CD8-positive, alpha-beta memory T cell (primary cell): ENCODE results near the gene NOP53. TPM values are rescaled to one million over a fixed set of nuclear protein-coding genes. Genes with fewer than 3 reads are reported as not detected.

Experiments used
- CTCF ChIA-PET: fragments of 350-600 bp; sonication (Branson Sonifier 250); formaldehyde crosslinking; loops from one replicate; lab custom pipeline; 2021; ENCODE audit warnings: antibody characterized with exemption; lab: Charles Lee
- POLR2A ChIA-PET: fragments of 350-600 bp; sonication (Branson Sonifier 250); formaldehyde crosslinking; loops from one replicate; lab custom pipeline; 2021; ENCODE audit warnings: antibody characterized with exemption; lab: Charles Lee
- DNase-seq, 5 donors: peaks; one replicate each; pipeline versions ENCODE4 v3.0.0 to v3.0.0-alpha.2; 2020 to 2022; ENCODE audit warnings: mixed read lengths in 1 of 5
- H3K27ac ChIP-seq: one replicate; pipeline ENCODE4 v1.7.0; 2013; ENCODE audit warnings: low read depth, mild to moderate bottlenecking, low read length, moderate library complexity
- H3K27me3 ChIP-seq: 2 replicates; pipeline ENCODE4 v1.7.0; 2013; ENCODE audit warnings: low read length, mild to moderate bottlenecking; ENCODE audit not compliant: insufficient read depth, poor library complexity, severe bottlenecking
- H3K36me3 ChIP-seq: 2 replicates; pipeline ENCODE4 v1.7.0; 2013; ENCODE audit warnings: mild to moderate bottlenecking, low read length, moderate library complexity; ENCODE audit not compliant: insufficient read depth
- H3K4me1 ChIP-seq: 2 replicates; pipeline ENCODE4 v1.7.0; 2013; ENCODE audit warnings: mild to moderate bottlenecking, low read length, moderate library complexity; ENCODE audit not compliant: insufficient read depth
- H3K4me3 ChIP-seq: 2 replicates; pipeline ENCODE4 v1.7.0; 2013; ENCODE audit warnings: mild to moderate bottlenecking, low read length
- H3K9me3 ChIP-seq: 2 replicates; pipeline ENCODE4 v1.7.0; 2013; ENCODE audit warnings: mild to moderate bottlenecking, low read length
- H3K27ac Mint-ChIP-seq, 8 donors: one replicate each; pipeline ENCODE4 v1.8.0; 2020 to 2021; ENCODE audit warnings: mixed read lengths in 8 of 8, mild to moderate bottlenecking in 6 of 8, inconsistent platforms in 3 of 8, moderate library complexity in 3 of 8
- H3K27me3 Mint-ChIP-seq, 2 donors: one replicate each; pipeline ENCODE4 v1.8.0; 2020 to 2021; ENCODE audit warnings: mixed read lengths in 2 of 2, mild to moderate bottlenecking in 1 of 2, moderate library complexity in 1 of 2
- H3K36me3 Mint-ChIP-seq, 3 donors: one replicate each; pipeline ENCODE4 v1.8.0; 2020 to 2021; ENCODE audit warnings: mixed read lengths in 3 of 3, inconsistent platforms in 1 of 3, mild to moderate bottlenecking in 1 of 3
- H3K4me1 Mint-ChIP-seq, 3 donors: one replicate each; pipeline ENCODE4 v1.8.0; 2020 to 2021; ENCODE audit warnings: mixed read lengths in 3 of 3, inconsistent platforms in 1 of 3, mild to moderate bottlenecking in 1 of 3
- H3K4me3 Mint-ChIP-seq, 7 donors: one replicate each; pipeline ENCODE4 v1.8.0; 2020 to 2021; ENCODE audit warnings: mixed read lengths in 7 of 7, mild to moderate bottlenecking in 6 of 7, moderate library complexity in 4 of 7, inconsistent platforms in 2 of 7
- H3K9me3 Mint-ChIP-seq, 5 donors: one replicate each; pipeline ENCODE4 v1.8.0; 2020 to 2022; ENCODE audit warnings: mixed read lengths in 5 of 5, mild to moderate bottlenecking in 3 of 5, moderate library complexity in 2 of 5, inconsistent platforms in 1 of 5
- polyA plus RNA-seq: library from polyadenylated mRNA; unstranded; fragments of 300-500 nt; fragmentation: Illumina TruSeq; gene quantifications from one replicate; pipeline ENCODE4 v1.2.3, GENCODE V29; 2021
- total RNA-seq, 2 experiments: library from RNA; stranded (reverse); gene quantifications; one replicate each; pipeline ENCODE4 v1.2.3, GENCODE V29; 2021

The NOP53 gene
- total and polyA plus RNA-seq, 3 experiments from 2014 or later = 196 to 243 (median 236) TPM

DNA sequence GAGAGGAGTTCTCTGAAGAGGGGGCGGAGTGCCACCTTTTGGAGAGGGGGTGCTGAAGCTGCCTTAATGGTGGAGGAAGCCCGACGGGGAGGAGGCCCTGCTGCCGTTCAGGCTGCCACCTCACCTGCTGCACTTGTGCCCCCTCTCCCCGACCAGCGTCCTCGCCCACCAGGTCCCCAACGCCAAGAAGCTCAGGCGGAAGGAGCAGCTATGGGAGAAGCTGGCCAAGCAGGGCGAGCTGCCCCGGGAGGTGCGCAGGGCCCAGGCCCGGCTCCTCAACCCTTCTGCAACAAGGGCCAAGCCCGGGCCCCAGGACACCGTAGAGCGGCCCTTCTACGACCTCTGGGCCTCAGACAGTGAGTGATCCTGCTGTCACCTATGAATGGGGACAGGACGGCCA is 5.4 kb downstream of the NOP53 start:
- Mint-ChIP-seq H3K27me3 (no peaks in the 10 kb centered on the region), H3K9me3 (no peaks in the 10 kb centered on the region), H3K27ac (no peak overlapping the region), H3K36me3 (peaks cover 5 to 70% (median 17%) of the 10 kb centered on the region in 3 donors), H3K4me1 (peaks cover 19 to 26% (median 21%) of the 10 kb centered on the region in 3 donors), H3K4me3 (no peak overlapping the region)
- Histone ChIP-seq H3K27ac (no peak overlapping the region), H3K4me3 (no peak overlapping the region), H3K27me3 (no peaks in the 10 kb centered on the region), H3K9me3 (no peaks in the 10 kb centered on the region), H3K36me3 (peaks cover 71% of the 10 kb centered on the region), H3K4me1 (peaks cover 35% of the 10 kb centered on the region)
- ChIA-PET CTCF (interaction anchor here (1.0 kb wide), 1 partner anchor 17 kb away, joined by 3 read pairs; no protein-coding TSS in a partner anchor), POLR2A (no interaction called here)
- DNase-seq = no peak

DNA sequence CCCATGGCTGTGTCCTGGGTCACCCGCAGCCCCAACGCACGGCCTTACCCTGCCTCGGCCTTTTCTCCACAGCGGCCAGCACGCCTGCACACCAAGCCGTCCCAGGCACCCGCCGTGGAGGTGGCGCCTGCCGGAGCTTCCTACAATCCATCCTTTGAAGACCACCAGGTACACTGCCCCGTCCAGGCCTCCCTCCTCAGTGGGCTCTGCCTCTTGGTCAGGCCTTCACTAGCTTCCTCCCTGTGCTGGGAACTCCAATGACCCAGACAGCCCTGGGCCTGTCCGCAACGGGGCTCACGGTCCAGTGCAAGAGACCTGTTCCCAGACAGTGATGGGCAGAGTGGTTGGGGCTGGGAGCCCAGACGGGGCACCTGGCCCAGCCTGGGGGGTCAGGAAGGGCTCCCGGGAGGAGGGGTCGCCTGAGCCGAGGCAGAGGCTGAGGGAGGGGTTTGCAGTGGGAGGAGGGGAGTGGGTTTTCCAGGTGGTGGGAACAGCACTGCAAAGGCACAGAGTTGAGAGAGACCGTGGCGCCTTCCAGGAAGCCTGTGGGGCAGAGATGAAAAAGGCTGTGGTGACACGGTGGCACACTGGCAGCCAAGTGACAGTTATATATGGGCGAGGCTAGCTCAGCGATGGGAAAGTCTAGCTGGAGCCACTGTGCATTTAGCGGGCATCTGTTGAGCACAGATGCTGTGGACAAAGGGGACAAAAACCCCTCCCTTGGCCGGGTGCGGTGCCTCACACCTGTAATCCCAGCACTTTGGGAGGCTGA is 7.3 kb downstream of the NOP53 start:
- Histone ChIP-seq H3K4me3 (no peak overlapping the region), H3K27ac (no peak overlapping the region), H3K9me3 (no peaks in the 10 kb centered on the region), H3K27me3 (no peaks in the 10 kb centered on the region), H3K36me3 (peaks cover 79% of the 10 kb centered on the region), H3K4me1 (peaks cover 23% of the 10 kb centered on the region)
- POLR2A ChIA-PET = no interaction called here
- peaks cover 14 to 19% (median 16%) of the 10 kb centered on the region in 3 donors for H3K4me1 Mint-ChIP-seq
- H3K36me3 Mint-ChIP-seq = peaks cover 5 to 82% (median 20%) of the 10 kb centered on the region in 3 donors
- CTCF ChIA-PET = no interaction called here
- peak overlapping the region in 1 of 7 donors; percentile 27 for H3K4me3 Mint-ChIP-seq
- H3K27me3 Mint-ChIP-seq = no peaks in the 10 kb centered on the region
- DNase-seq = no peak
- H3K27ac Mint-ChIP-seq = peak overlapping the region in 1 of 8 donors; percentile 33
- H3K9me3 Mint-ChIP-seq = no peaks in the 10 kb centered on the region

DNA sequence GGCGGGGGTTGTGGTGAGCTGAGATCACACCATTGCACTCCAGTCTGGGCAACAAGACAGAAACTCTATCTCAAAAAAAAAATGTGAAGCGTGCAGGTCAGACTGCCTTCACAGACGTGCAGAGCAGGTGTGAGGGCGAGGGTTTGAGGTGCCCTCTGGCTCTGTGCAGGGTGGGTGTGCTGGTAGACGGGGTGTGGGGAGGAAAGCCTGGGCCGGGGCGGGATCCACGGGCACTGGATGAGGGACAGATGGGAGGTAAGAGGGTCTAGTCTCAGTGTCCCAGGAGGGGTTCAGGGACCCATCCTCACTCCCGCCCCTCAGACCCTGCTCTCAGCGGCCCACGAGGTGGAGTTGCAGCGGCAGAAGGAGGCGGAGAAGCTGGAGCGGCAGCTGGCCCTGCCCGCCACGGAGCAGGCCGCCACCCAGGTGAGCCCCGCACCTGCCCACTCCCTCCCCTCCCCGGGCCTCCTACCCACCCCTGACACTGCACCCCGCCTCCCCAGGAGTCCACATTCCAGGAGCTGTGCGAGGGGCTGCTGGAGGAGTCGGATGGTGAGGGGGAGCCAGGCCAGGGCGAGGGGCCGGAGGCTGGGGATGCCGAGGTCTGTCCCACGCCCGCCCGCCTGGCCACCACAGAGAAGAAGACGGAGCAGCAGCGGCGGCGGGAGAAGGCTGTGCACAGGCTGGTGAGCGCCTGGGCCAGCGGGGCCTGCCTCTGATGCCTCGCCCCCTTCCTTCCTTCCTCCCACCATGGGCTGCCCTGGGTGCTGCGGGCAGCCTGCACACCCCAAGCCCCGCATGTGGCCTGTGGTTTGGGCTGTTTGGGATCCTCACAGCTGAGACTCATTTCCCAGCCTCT is 9.1 kb downstream of the NOP53 start:
- peak overlapping the region in 1 of 7 donors; percentile 24 for H3K4me3 Mint-ChIP-seq
- H3K36me3 Mint-ChIP-seq = peaks cover 9 to 84% (median 24%) of the 10 kb centered on the region in 3 donors
- POLR2A ChIA-PET = interaction anchor here (1.9 kb wide), 1 partner anchor 9 kb away, joined by 7 read pairs; the partner anchor contains the start of gene NOP53
- Histone ChIP-seq H3K9me3 (no peaks in the 10 kb centered on the region), H3K27me3 (no peaks in the 10 kb centered on the region), H3K27ac (no peak overlapping the region), H3K36me3 (peaks cover 70% of the 10 kb centered on the region), H3K4me3 (no peak overlapping the region), H3K4me1 (peaks cover 7% of the 10 kb centered on the region)
- peaks cover 0 to 3% (median 0%) of the 10 kb centered on the region in 5 donors for H3K9me3 Mint-ChIP-seq
- CTCF ChIA-PET = no interaction called here
- no peaks in the 10 kb centered on the region for H3K27me3 Mint-ChIP-seq
- no peak for DNase-seq
- H3K27ac Mint-ChIP-seq = peak overlapping the region in 1 of 8 donors; percentile 54
- peaks cover 1 to 5% (median 5%) of the 10 kb centered on the region in 3 donors for H3K4me1 Mint-ChIP-seq

DNA sequence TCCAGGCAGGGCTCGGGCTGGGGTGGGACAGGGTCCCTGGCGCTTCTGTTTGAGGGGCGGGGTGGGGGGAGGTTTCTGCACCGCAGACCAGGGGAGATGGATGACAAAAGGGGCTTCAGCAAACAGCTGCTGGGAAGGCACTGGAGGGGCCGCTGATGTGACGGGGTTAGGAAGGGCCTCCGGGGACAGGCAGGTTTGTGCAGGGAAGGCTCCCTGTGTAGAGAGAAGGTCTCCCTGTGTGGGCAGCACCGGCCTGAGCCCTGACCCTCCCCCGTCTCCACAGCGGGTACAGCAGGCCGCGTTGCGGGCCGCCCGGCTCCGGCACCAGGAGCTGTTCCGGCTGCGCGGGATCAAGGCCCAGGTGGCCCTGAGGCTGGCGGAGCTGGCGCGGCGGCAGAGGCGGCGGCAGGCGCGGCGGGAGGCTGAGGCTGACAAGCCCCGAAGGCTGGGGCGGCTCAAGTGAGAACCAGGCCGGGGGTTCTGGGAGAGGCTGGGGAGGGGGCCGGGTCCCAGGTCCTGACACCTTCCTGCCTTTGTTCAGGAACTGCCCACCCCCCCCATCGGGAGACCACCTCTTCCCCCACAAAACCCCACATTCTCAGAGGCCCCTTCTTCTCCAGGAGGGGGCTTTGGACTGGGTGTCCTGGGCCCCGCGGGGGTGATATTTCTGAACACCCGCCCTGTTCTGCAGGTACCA is 9.9 kb downstream of the NOP53 start:
- peaks cover 0 to 5% (median 3%) of the 10 kb centered on the region in 3 donors for H3K4me1 Mint-ChIP-seq
- H3K4me3 Mint-ChIP-seq = no peak overlapping the region
- DNase-seq = no peak
- H3K36me3 ChIP-seq = peaks cover 63% of the 10 kb centered on the region
- CTCF ChIA-PET = no interaction called here
- POLR2A ChIA-PET = interaction anchor here (1.9 kb wide), 1 partner anchor 10 kb away, joined by 7 read pairs; the partner anchor contains the start of gene NOP53
- no peak overlapping the region for H3K27ac Mint-ChIP-seq
- peaks cover 9 to 77% (median 24%) of the 10 kb centered on the region in 3 donors for H3K36me3 Mint-ChIP-seq
- H3K9me3 Mint-ChIP-seq = peaks cover 0 to 3% (median 0%) of the 10 kb centered on the region in 5 donors
- H3K27ac ChIP-seq = no peak overlapping the region
- H3K27me3 Mint-ChIP-seq = no peaks in the 10 kb centered on the region
- no peaks in the 10 kb centered on the region for H3K27me3 ChIP-seq
- no peak overlapping the region for H3K4me3 ChIP-seq
- no peaks in the 10 kb centered on the region for H3K9me3 ChIP-seq
- H3K4me1 ChIP-seq = no peaks in the 10 kb centered on the region

DNA sequence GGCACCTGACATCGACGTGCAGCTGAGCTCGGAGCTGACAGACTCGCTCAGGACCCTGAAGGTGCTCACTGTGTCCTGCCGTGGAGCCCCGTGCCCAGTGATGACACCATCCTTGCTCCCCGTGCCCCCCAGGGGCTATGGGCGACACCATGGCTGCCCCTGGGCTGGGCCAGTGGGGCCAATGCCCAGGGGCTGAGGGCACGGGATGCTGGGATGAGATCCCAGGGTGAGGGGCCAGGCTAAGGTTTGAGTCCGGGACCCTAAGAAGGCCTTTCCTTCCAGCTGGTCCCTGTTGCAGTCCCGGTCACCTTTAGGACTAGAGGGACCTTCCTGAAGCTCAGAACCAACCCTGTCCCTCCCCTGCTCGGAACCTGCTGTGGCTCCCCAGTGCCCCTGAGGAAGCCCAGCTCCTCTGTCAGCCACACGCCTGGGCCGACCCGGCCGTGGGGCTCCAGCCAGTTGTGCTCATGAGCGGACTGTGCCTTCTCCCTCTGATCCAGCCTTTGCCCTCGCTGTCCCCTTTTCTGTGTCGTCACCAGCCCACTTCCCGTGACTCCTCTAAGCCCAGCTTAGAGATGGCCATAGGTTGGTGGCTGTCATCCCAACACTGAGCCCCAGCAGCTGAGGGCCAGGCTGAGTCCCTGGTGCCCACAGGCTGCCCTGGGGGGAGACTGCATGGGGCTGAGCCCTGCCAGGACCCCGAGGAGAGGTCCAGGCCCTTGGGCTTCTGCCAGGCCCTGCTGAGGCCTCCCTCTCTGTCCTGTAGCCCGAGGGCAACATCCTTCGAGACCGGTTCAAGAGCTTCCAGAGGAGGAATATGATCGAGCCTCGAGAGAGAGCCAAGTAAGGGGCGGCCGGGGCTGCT is 10.6 kb downstream of the NOP53 start:
- Mint-ChIP-seq H3K27ac (no peak overlapping the region), H3K4me3 (no peak overlapping the region), H3K36me3 (peaks cover 9 to 72% (median 22%) of the 10 kb centered on the region in 3 donors), H3K4me1 (peaks cover 0 to 5% (median 0%) of the 10 kb centered on the region in 3 donors), H3K27me3 (no peaks in the 10 kb centered on the region), H3K9me3 (peaks cover 0 to 3% (median 0%) of the 10 kb centered on the region in 5 donors)
- H3K9me3 ChIP-seq = no peaks in the 10 kb centered on the region
- H3K27me3 ChIP-seq = no peaks in the 10 kb centered on the region
- ChIA-PET POLR2A (interaction anchor here (1.9 kb wide), 1 partner anchor 11 kb away, joined by 7 read pairs; the partner anchor contains the start of gene NOP53), CTCF (no interaction called here)
- H3K4me1 ChIP-seq = no peaks in the 10 kb centered on the region
- peaks cover 55% of the 10 kb centered on the region for H3K36me3 ChIP-seq
- no peak for DNase-seq
- H3K27ac ChIP-seq = no peak overlapping the region
- H3K4me3 ChIP-seq = no peak overlapping the region

DNA sequence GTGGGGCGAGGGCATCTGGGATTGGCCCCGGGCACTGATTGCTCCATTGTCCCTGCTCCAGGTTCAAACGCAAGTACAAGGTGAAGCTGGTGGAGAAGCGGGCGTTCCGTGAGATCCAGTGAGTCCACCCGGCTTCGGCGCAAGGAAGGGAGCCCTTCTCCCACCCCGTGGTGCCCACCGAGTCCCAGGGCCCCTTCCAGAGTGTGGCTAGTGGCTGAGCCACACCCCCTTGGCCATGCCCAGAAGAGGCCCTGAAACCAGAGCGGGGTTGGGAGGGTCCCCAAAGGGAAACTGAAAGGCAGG is 11.2 kb downstream of the NOP53 start:
- ChIA-PET POLR2A (interaction anchor here (1.1 kb wide), 1 partner anchor 12 kb away, joined by 3 read pairs; the partner anchor contains the start of gene NOP53), CTCF (no interaction called here)
- DNase-seq = no peak
- peaks cover 0 to 3% (median 0%) of the 10 kb centered on the region in 5 donors for H3K9me3 Mint-ChIP-seq
- Histone ChIP-seq H3K27me3 (no peaks in the 10 kb centered on the region), H3K4me3 (no peak overlapping the region), H3K27ac (no peak overlapping the region), H3K4me1 (no peaks in the 10 kb centered on the region), H3K36me3 (peaks cover 49% of the 10 kb centered on the region), H3K9me3 (no peaks in the 10 kb centered on the region)
- peaks cover 9 to 66% (median 22%) of the 10 kb centered on the region in 3 donors for H3K36me3 Mint-ChIP-seq
- H3K27me3 Mint-ChIP-seq = no peaks in the 10 kb centered on the region
- H3K4me1 Mint-ChIP-seq = peaks cover 0 to 5% (median 0%) of the 10 kb centered on the region in 3 donors
- no peak overlapping the region for H3K4me3 Mint-ChIP-seq
- no peak overlapping the region for H3K27ac Mint-ChIP-seq
